Kidney epithelial cell (primary cell): ENCODE data around the gene TMEM181. TPM values are rescaled to one million over a fixed set of nuclear protein-coding genes. Genes with fewer than 3 reads are reported as not detected.

Experiments used
- DNase-seq: peaks from one replicate; pipeline ENCODE4 v3.0.0-alpha.2; 2010; ENCODE audit warnings: low read depth
- H3K27me3 ChIP-seq: 2 replicates; pipeline ENCODE4 v1.6.0; 2011; ENCODE audit warnings: low read length; ENCODE audit not compliant: control insufficient read depth, insufficient read depth
- H3K36me3 ChIP-seq: 2 replicates; pipeline ENCODE4 v1.5.1; 2011; ENCODE audit warnings: low read length; ENCODE audit not compliant: control insufficient read depth, insufficient read depth
- H3K4me3 ChIP-seq: 2 replicates; pipeline ENCODE4 v1.5.1; 2011; ENCODE audit warnings: low read depth, mild to moderate bottlenecking, control low read depth, low read length
- CTCF ChIP-seq: IDR thresholded peaks from 2 replicates; pipeline ENCODE4 v1.5.1; 2011; ENCODE audit warnings: mild to moderate bottlenecking, moderate library complexity, low read length, control low read depth, inconsistent platforms; ENCODE audit not compliant: insufficient read depth, poor library complexity, severe bottlenecking
- total RNA-seq: library from RNA; depleted of rRNA; stranded (reverse); fragments of >200 nt; gene quantifications from 2 replicates; pipeline ENCODE4 v1.2.3, GENCODE V29; 2015

Gene TMEM181
- total RNA-seq, 1 donor from 2014 or later: 22.1 TPM

GRCh38 chr6:158644231-158645063 lies 84.6 kb downstream of the TMEM181 start, which contains the start of gene DYNLT1:
Gene DYNLT1 (minus strand): TSS chr6:158644743. CDS start chr6:158644708, 35 bp downstream.
- Histone ChIP-seq H3K4me3 (peak within 1 kb of the TSS; percentile 100), H3K27me3 (no peaks in the 10 kb centered on the region), H3K36me3 (peaks cover 3% of the 10 kb centered on the region)
- DNase-seq: no peak
- no peak for TF ChIP-seq CTCF

GRCh38 chr6:158645064-158646022 lies 85.5 kb downstream of the TMEM181 start:
- Histone ChIP-seq H3K27me3 (no peaks in the 10 kb centered on the region), H3K4me3 (peak overlapping the region; percentile 100), H3K36me3 (peaks cover 3% of the 10 kb centered on the region)
- TF ChIP-seq CTCF: no peak
- DNase-seq: no peak

- Histone ChIP-seq H3K27me3 (no peaks in the 10 kb centered on the region), H3K36me3 (no peaks in the 10 kb centered on the region), H3K4me3 (no peak overlapping the region)
- TF ChIP-seq CTCF: no peak
- DNase-seq: no peak
Observed at GRCh38 chr6:158646023-158646910, 86.4 kb downstream of the TMEM181 start.

- no peak for TF ChIP-seq CTCF
Observed at GRCh38 chr6:158647501-158647900, 87.6 kb downstream of the TMEM181 start.

GRCh38 chr6:158648682-158649131 lies 88.8 kb downstream of the TMEM181 start:
- no peak for TF ChIP-seq CTCF
- no peak for DNase-seq
- no peaks in the 10 kb centered on the region for H3K27me3 ChIP-seq
- no peaks in the 10 kb centered on the region for H3K36me3 ChIP-seq
- H3K4me3 ChIP-seq: no peak overlapping the region

More at GRCh38 chr6:158647501-158647900, 87.6 kb downstream of the TMEM181 start:
- no peak for DNase-seq
- no peaks in the 10 kb centered on the region for H3K36me3 ChIP-seq
- H3K4me3 ChIP-seq: no peak overlapping the region
- H3K27me3 ChIP-seq: no peaks in the 10 kb centered on the region
